Pancreas (tissue), 10 donors: ENCODE measurements around the gene ZNF367. TPM values are rescaled to one million over a fixed set of nuclear protein-coding genes. Genes with fewer than 3 reads are reported as not detected.

Experiments used
- ATAC-seq, 4 donors: fragments of 200-7000 bp; cut with Tn5 transposase; one replicate each; pipeline versions ENCODE4 v1.8.0 to v1.9.1; 2020; ENCODE audit warnings: mild to moderate bottlenecking in 4 of 4, moderate library complexity in 4 of 4
- DNase-seq, 6 donors: peaks; one replicate each; pipeline ENCODE4 v3.0.0-alpha.2; 2020
- FAIRE-seq: peaks from 2 replicates; lab custom pipeline; 2012; peaks lifted over from hg19 to GRCh38; lab: Jason Lieb, UNC
- H3K27ac ChIP-seq, 4 donors: fragments of 200-600 bp; sonication (generic); 1 replicate in 3 of 4; 2 replicates in 1 of 4; pipeline versions ENCODE4 v1.5.0 to v1.8.0; 2020
- H3K27me3 ChIP-seq, 4 donors: fragments of 200-600 bp; one replicate each; pipeline ENCODE4 v1.8.0; 2021
- H3K36me3 ChIP-seq, 3 donors: fragments of 200-600 bp; sonication (generic) in 1 of 3; one replicate each; pipeline versions ENCODE4 v1.5.0 to v1.8.0; 2020 to 2021
- H3K4me1 ChIP-seq, 3 donors: fragments of 200-600 bp; one replicate each; pipeline ENCODE4 v1.8.0; 2021
- H3K4me3 ChIP-seq, 4 donors: fragments of 200-600 bp; sonication (generic) in 2 of 4; one replicate each; pipeline versions ENCODE4 v1.5.0 to v1.8.0; 2020 to 2021
- H3K9me3 ChIP-seq, 4 donors: fragments of 200-600 bp; one replicate each; pipeline ENCODE4 v1.8.0; 2021
- WGBS, 2 donors: extraction: QIAGEN DNeasy Blood & Tissue Kit; methylation state at CpG; one replicate each; pipeline ENCODE4 v1.1.7; 2013; 5-methylcytosine and 5-hydroxymethylcytosine counted together
- intact Hi-C, 3 donors: fragments of 100-400 bp; cut with DNase I; formaldehyde crosslinking; loops; one replicate each; pipeline versions ENCODE4 v1.11.1 to v1.14.2; 2022
- polyA plus RNA-seq, 2 donors: library from polyadenylated mRNA; stranded (reverse); fragments of 200-250 nt; gene quantifications; one replicate each; pipeline ENCODE4 v1.2.3, GENCODE V29; 2013
- total RNA-seq, 6 donors: library from RNA; stranded (reverse); fragmentation: NEBNext Ultra II Directional in 4 of 6; extraction: Animal tissue kit (Norgen Biotek cat#: 25700) in 4 of 6; gene quantifications; one replicate each; pipeline versions ENCODE4 v1.2.1 to v1.2.4, GENCODE V29; 2021 to 2023
- TF ChIP-seq, protein P1 (sequence below), 4 donors: fragments of 200-600 bp; sonication (generic) in 3 of 4; IDR thresholded peaks; one replicate each; pipeline versions ENCODE4 v1.5.0 to v1.8.0; 2021; ENCODE audit warnings: antibody characterized with exemption in 4 of 4
- donor health status: healthy with polysubstance abuse.
- donor health status: DM: no; HTN: no; CAD: no; lungs with moderate emphysema.
- donor health status: DM: no; HTN: no; CAD: no.
- donor health status: control.
- donor health status: control.
- donor health status: Bipolar disorder and iron deficiency.
- donor health status: DM: yes; HTN: yes; CAD: no.
- donor health status: DM: no; HTN: no; CAD: no.
- donor health status: DM: no; HTN: no; CAD: no.
- donor health status: DM: yes; HTN: yes; CAD: no.

Gene ZNF367
- total and polyA plus RNA-seq, 8 donors: 0.23 to 1.2 (median 0.65) TPM

DNA sequence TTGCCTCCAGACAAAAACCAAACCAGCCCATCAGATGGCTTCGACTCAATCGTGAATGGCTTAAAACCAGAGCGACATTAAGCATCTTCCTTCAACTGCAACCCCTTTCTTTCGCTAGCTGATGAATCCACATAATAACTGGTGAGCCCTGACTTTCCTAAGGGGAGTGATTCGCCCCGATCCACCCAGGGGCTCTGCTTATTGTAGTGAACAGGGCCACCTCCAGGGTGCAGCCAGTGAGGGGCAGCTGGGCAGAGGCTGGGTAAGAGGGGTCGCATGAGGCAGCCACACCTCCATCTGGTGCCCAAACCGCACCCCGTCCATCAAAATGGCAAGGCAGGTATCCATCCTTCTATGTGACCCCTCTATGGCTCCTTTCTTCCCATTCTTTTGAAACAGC, 72.6 kb downstream of the ZNF367 start:
- no peak for ATAC-seq
- DNase-seq: no peak
- Histone ChIP-seq H3K4me1 (peaks cover 0 to 8% (median 0%) of the 10 kb centered on the region in 3 donors), H3K27me3 (no peaks in the 10 kb centered on the region), H3K9me3 (no peaks in the 10 kb centered on the region), H3K4me3 (no peak overlapping the region), H3K36me3 (no peaks in the 10 kb centered on the region), H3K27ac (no peak overlapping the region)
- TF ChIP-seq, protein P1, sequence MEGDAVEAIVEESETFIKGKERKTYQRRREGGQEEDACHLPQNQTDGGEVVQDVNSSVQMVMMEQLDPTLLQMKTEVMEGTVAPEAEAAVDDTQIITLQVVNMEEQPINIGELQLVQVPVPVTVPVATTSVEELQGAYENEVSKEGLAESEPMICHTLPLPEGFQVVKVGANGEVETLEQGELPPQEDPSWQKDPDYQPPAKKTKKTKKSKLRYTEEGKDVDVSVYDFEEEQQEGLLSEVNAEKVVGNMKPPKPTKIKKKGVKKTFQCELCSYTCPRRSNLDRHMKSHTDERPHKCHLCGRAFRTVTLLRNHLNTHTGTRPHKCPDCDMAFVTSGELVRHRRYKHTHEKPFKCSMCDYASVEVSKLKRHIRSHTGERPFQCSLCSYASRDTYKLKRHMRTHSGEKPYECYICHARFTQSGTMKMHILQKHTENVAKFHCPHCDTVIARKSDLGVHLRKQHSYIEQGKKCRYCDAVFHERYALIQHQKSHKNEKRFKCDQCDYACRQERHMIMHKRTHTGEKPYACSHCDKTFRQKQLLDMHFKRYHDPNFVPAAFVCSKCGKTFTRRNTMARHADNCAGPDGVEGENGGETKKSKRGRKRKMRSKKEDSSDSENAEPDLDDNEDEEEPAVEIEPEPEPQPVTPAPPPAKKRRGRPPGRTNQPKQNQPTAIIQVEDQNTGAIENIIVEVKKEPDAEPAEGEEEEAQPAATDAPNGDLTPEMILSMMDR (IDR thresholded peaks at IDR 0.05): no peak
- intact Hi-C loops: no loop called here
- no peak for FAIRE-seq
- WGBS, 2 donors: 85 to 92% methylated on average over 9 of the region's 9 CpGs

DNA sequence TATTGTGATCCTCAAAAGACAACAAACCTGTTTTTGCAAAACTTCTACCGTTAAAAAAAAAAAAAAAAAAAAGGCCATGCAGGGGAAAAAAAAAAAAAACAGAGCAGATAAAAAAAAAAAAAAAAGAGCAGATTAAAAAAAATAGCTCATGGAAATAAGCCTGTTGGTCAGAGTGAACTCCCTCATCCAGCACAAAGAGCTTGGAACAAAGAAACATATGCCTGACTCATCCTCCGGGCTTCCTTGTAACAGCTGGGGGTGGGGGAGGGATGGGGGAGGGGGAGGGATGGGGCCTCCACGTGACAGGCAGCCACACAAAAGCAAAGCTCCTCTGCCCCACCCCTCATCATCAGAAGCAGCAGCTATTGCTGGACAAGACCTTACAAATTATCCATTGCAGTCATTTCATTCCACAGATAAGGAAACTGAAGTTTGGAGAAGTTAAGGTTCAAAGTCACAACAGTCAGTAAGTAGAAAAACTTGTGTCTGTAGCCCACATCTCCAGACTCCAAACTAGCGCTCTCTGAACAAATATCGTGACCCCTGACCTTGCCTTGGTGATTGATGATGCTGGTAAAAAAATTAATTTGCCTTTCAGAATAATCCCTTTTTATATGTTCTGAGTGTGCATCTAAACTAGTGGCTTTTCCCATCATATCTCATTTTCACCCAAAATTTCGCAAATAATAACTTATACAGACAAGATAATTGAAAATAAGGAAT, 73.6 kb downstream of the ZNF367 start:
- Histone ChIP-seq H3K4me1 (peaks cover 0 to 15% (median 0%) of the 10 kb centered on the region in 3 donors), H3K27ac (peak overlapping the region in 1 of 4 donors; percentile 44), H3K4me3 (no peak overlapping the region), H3K9me3 (no peaks in the 10 kb centered on the region), H3K27me3 (no peaks in the 10 kb centered on the region), H3K36me3 (no peaks in the 10 kb centered on the region)
- FAIRE-seq: no peak
- TF ChIP-seq, protein P1 (IDR thresholded peaks at IDR 0.05): no peak
- DNase-seq: peak in 2 of 6 donors; percentile 15 to 34
- peak; percentile 27 to 81 (median 67) for ATAC-seq
- WGBS, 2 donors: 53 to 54% methylated on average over 6 of the region's 6 CpGs
- intact Hi-C loops: no loop called here

DNA sequence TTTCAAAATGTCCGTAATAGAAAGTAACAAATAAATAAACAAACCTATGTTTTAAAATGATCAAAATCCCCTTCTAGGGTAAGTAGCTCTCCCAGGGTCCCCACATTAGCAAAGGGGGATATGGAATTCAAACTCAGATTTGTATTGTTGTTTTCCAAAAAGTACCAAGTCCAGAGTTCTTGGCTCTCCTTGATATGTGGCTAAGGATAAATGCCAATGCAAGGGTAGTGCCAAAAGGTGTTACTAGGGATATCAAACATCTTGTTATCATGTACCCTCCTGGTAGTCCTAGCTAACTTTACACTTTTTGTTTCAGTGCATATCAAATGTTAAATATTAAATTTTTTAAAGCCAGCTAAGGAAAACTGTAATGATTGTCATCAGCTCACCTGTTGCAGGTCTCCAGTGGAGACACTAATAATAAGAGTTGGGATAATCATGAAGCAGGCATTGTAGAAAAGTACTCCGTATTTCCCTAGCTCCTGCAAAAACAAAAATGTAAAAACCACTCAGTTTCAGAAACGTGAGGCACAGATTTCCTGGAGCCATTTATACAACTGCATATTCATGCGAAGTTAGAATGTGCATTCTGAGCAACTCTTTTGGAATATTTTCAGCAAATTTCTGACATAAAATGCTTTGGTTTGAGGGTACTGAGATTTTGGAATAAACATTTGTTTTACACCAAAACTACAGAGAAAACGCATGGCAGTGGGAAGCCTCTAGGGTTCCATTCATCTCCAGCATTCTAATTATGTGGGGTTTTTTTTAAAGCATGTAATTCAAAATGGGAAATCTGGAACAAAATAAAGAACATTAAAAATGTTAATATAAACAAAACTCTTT, 74.4 kb downstream of the ZNF367 start:
- FAIRE-seq (no peak), ATAC-seq (no peak), DNase-seq (no peak)
- WGBS, 2 donors: 79 to 84% methylated on average over 5 of the region's 5 CpGs
- H3K4me3 ChIP-seq: no peak overlapping the region
- peak overlapping the region in 2 of 4 donors; percentile 30 to 44 for H3K27ac ChIP-seq
- H3K4me1 ChIP-seq: peaks cover 0 to 22% (median 0%) of the 10 kb centered on the region in 3 donors
- no peaks in the 10 kb centered on the region for H3K9me3 ChIP-seq
- H3K27me3 ChIP-seq: no peaks in the 10 kb centered on the region
- TF ChIP-seq, protein P1 (IDR thresholded peaks at IDR 0.05): no peak
- intact Hi-C loops: no loop called here
- H3K36me3 ChIP-seq: no peaks in the 10 kb centered on the region

DNA sequence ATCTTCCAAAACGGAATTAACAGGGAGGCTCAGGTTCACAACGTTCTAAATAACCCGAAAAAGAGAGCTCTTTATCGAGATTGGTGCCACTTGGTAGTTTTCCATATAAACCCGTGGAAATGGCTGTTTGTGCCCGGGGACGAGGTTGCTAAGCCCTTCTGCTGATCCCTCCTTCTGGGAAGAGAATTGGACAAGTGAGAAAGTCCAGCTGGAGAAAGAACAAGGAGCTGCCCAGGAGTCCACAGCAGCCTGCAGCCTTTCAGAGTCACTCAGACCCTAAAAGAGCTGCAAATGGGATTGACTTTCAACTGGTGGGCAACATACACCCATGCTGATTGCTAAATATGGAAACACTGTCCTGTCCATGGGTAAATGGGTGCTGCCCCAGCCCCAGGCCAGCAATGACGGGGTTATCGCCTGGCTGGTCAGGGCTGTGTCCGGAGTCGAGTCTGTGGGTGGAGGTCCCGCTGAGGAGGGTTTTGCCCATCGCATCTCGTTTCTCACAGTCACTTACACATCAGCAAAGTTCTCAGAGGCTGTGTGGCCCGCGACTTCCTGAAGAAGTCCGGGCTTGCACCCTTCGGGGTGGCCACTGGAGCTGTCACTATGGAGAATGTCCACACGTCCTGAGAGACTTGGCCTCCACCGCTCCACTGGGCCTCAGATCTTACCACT, 75.5 kb downstream of the ZNF367 start:
- DNase-seq (no peak), FAIRE-seq (no peak), ATAC-seq (no peak)
- Histone ChIP-seq H3K36me3 (no peaks in the 10 kb centered on the region), H3K27ac (no peak overlapping the region), H3K9me3 (no peaks in the 10 kb centered on the region), H3K27me3 (no peaks in the 10 kb centered on the region), H3K4me1 (peaks cover 0 to 22% (median 0%) of the 10 kb centered on the region in 3 donors), H3K4me3 (no peak overlapping the region)
- intact Hi-C loops: no loop called here
- WGBS, 2 donors: 83 to 92% methylated on average over 20 of the region's 20 CpGs
- TF ChIP-seq, protein P1 (IDR thresholded peaks at IDR 0.05): no peak
